IMR-90 (cell line): ENCODE measurements around the gene IFNA14. TPM values are rescaled to one million over a fixed set of nuclear protein-coding genes. Genes with fewer than 3 reads are reported as not detected.
"Not testable (repeated sequence)": the region's sequence is repeated elsewhere in the genome, so short reads cannot be mapped to it uniquely, and the experiment has no call there.

Experiments
- ATAC-seq: fragments of 200-7000 bp; cut with Tn5 transposase; 2 replicates; pipeline ENCODE4 v1.9.1; 2020; ENCODE audit warnings: low read depth, mild to moderate bottlenecking, moderate library complexity
- BruUV-seq: library from RNA; stranded (reverse); fragments of 400-500 nt; replicated peaks from 2 replicates; lab custom pipeline; 2021; lab: Mats Ljungman, UMichigan
- CTCF ChIA-PET: fragments of 300-600 bp; formaldehyde crosslinking; extraction: SDS; loops from one replicate; lab custom pipeline; 2021; ENCODE audit warnings: antibody characterized with exemption; lab: Yijun Ruan, JAX
- POLR2A ChIA-PET: fragments of 300-600 bp; sonication (Branson Sonifier 250); formaldehyde crosslinking; loops from one replicate; lab custom pipeline; 2022; ENCODE audit warnings: antibody characterized with exemption; ENCODE audit not compliant: unreplicated experiment; lab: Charles Lee
- DNase-seq: peaks from one replicate; pipeline ENCODE4 v3.0.0; 2013
- H2AFZ ChIP-seq: replicated peaks from 2 replicates; pipeline ENCODE3; 2013; ENCODE audit warnings: low read length, mild to moderate bottlenecking; ENCODE audit not compliant: poor library complexity
- H2AK5ac ChIP-seq: 2 replicates; pipeline ENCODE4 v1.6.1; 2013; ENCODE audit warnings: low read depth, low read length, inconsistent platforms
- H2AK9ac ChIP-seq: replicated peaks from 2 replicates; pipeline ENCODE3; 2013; ENCODE audit warnings: mild to moderate bottlenecking, low read depth, low read length, moderate library complexity; ENCODE audit not compliant: poor library complexity
- H2BK120ac ChIP-seq: 2 replicates; pipeline ENCODE4 v1.6.1; 2013; ENCODE audit warnings: low read depth, low read length, inconsistent platforms
- H2BK15ac ChIP-seq: 3 replicates; pipeline ENCODE4 v1.6.1; 2013; ENCODE audit warnings: low read depth, low read length, inconsistent platforms
- H2BK20ac ChIP-seq: 2 replicates; pipeline ENCODE4 v1.6.1; 2013; ENCODE audit warnings: low read depth, mild to moderate bottlenecking, inconsistent platforms, low read length, moderate library complexity
- H2BK5ac ChIP-seq: 2 replicates; pipeline ENCODE4 v1.6.1; 2013; ENCODE audit warnings: mild to moderate bottlenecking, low read depth, low read length, inconsistent platforms; ENCODE audit not compliant: poor library complexity, severe bottlenecking
- H3K14ac ChIP-seq: replicated peaks from 2 replicates; pipeline ENCODE4 v1.6.1; 2013; ENCODE audit warnings: low read depth, low read length, inconsistent platforms
- H3K18ac ChIP-seq: 2 replicates; pipeline ENCODE4 v1.6.1; 2013; ENCODE audit warnings: low read depth, low read length, control low read depth
- H3K23ac ChIP-seq: 2 replicates; pipeline ENCODE4 v1.6.1; 2013; ENCODE audit warnings: low read depth, low read length, inconsistent platforms
- H3K27ac ChIP-seq: 2 replicates; pipeline ENCODE4 v1.5.1; 2013; ENCODE audit warnings: mild to moderate bottlenecking, control low read depth, low read length; ENCODE audit not compliant: insufficient read depth
- H3K27me3 ChIP-seq: 2 replicates; pipeline ENCODE4 v1.6.1; 2013; ENCODE audit warnings: low read length; ENCODE audit not compliant: control insufficient read depth, insufficient read depth
- H3K36me3 ChIP-seq: 2 replicates; pipeline ENCODE4 v1.6.1; 2013; ENCODE audit warnings: low read length, mixed read lengths; ENCODE audit not compliant: control insufficient read depth, insufficient read depth
- H3K4ac ChIP-seq: 2 replicates; pipeline ENCODE4 v1.6.1; 2013; ENCODE audit warnings: low read depth, low read length, inconsistent platforms
- H3K4me1 ChIP-seq: 2 replicates; pipeline ENCODE4 v1.6.1; 2013; ENCODE audit warnings: low read length, mixed read lengths; ENCODE audit not compliant: control insufficient read depth, insufficient read depth
- H3K4me2 ChIP-seq: 2 replicates; pipeline ENCODE4 v1.6.1; 2013; ENCODE audit warnings: low read depth, mild to moderate bottlenecking, control low read depth, low read length, moderate library complexity
- H3K4me3 ChIP-seq: 2 replicates; pipeline ENCODE4 v1.5.1; 2013; ENCODE audit warnings: low read depth, mild to moderate bottlenecking, control low read depth, low read length, moderate library complexity; ENCODE audit not compliant: insufficient read depth
- H3K56ac ChIP-seq: 2 replicates; pipeline ENCODE4 v1.6.1; 2013; ENCODE audit warnings: low read length, inconsistent platforms; ENCODE audit not compliant: insufficient read depth; ENCODE audit errors: extremely low read depth
- H3K79me1 ChIP-seq, 2 experiments: 2 replicates each; pipeline ENCODE4 v1.6.1; 2013; ENCODE audit warnings: low read length in 2 of 2, inconsistent platforms in 1 of 2, low read depth in 1 of 2
- H3K9ac ChIP-seq: 2 replicates; pipeline ENCODE4 v1.6.1; 2013; ENCODE audit warnings: low read depth, low read length, control low read depth
- H3K9me1 ChIP-seq: 2 replicates; pipeline ENCODE4 v1.6.1; 2013; ENCODE audit warnings: low read length, inconsistent platforms; ENCODE audit not compliant: insufficient read depth
- H3K9me3 ChIP-seq: 2 replicates; pipeline ENCODE4 v1.6.1; 2013; ENCODE audit warnings: low read length; ENCODE audit not compliant: control insufficient read depth, insufficient read depth
- H4K20me1 ChIP-seq: 2 replicates; pipeline ENCODE4 v1.6.1; 2013; ENCODE audit warnings: low read length, inconsistent platforms; ENCODE audit not compliant: insufficient read depth
- H4K5ac ChIP-seq: 2 replicates; pipeline ENCODE4 v1.6.1; 2013; ENCODE audit warnings: mild to moderate bottlenecking, low read depth, low read length, control low read depth
- H4K8ac ChIP-seq, 2 experiments: 2 replicates each; pipeline ENCODE4 v1.6.1; 2013; ENCODE audit warnings: low read depth in 2 of 2, low read length in 2 of 2, control low read depth in 1 of 2, inconsistent platforms in 1 of 2
- H4K91ac ChIP-seq: 2 replicates; pipeline ENCODE4 v1.6.1; 2013; ENCODE audit warnings: low read depth, low read length, inconsistent platforms; ENCODE audit not compliant: insufficient read depth
- WGBS, 2 experiments: methylation state at CpG; one replicate each; pipeline versions ENCODE4 v1.1.5 to v1.1.7; 2013; ENCODE audit warnings: missing lambda C conversion rate in 2 of 2; ENCODE audit not compliant: insufficient read length in 1 of 2; ENCODE audit errors: extremely low coverage in 2 of 2; 5-methylcytosine and 5-hydroxymethylcytosine counted together
- dilution Hi-C: fragments of 300-500 bp; cut with HindIII; formaldehyde crosslinking; loops from one replicate; pipeline ENCODE4 v1.14.3; 2018; ENCODE audit warnings: low sequenced_read_pairs; ENCODE audit not compliant: unreplicated experiment
- in situ Hi-C: fragments of 300-500 bp; cut with MboI; formaldehyde crosslinking; loops from 3 replicates; pipeline ENCODE4 v1.14.3; 2019; ENCODE audit warnings: low sequenced_read_pairs, inconsistent platforms, mixed read lengths
- intact Hi-C: fragments of 100-400 bp; cut with micrococcal nuclease; formaldehyde crosslinking; loops from 2 replicates; pipeline ENCODE4 v1.10.0; 2022
- polyA plus RNA-seq, 3 experiments: library from polyadenylated mRNA; depleted of rRNA; stranded (reverse); fragments of >200 nt; gene quantifications; 2 replicates each; pipeline ENCODE4 v1.2.3, GENCODE V29; 2012; ENCODE audit warnings: low replicate concordance in 1 of 3
- total RNA-seq: library from RNA; depleted of rRNA; stranded (reverse); fragments of >200 nt; gene quantifications from 2 replicates; pipeline ENCODE4 v1.2.3, GENCODE V29; 2012

IFNA14 gene
- total and polyA plus RNA-seq, 2 of the 4 experiments (the other 2 are of a cell fraction): not detected

GRCh38 chr9:21207043-21207442, 32.8 kb downstream of the IFNA14 start, which contains the start of gene IFNA10:
Gene IFNA10, minus strand, starts transcription at chr9:21207143. Its CDS starts 46 bp downstream, at chr9:21207097.
- H3K79me1 ChIP-seq, H3K23ac ChIP-seq, H2AFZ ChIP-seq, ATAC-seq, H2BK20ac ChIP-seq, H2BK120ac ChIP-seq, H2BK5ac ChIP-seq, H3K9me3 ChIP-seq, DNase-seq, H3K9me1 ChIP-seq, H2AK5ac ChIP-seq, H4K8ac ChIP-seq, H3K4me1 ChIP-seq, H3K14ac ChIP-seq, intact Hi-C loops, H3K4me2 ChIP-seq, H2BK15ac ChIP-seq, H4K5ac ChIP-seq, BruUV-seq, H3K56ac ChIP-seq, H3K27me3 ChIP-seq, H3K4ac ChIP-seq, H3K18ac ChIP-seq, H3K36me3 ChIP-seq, dilution Hi-C loops, H4K20me1 ChIP-seq, H4K91ac ChIP-seq, POLR2A ChIA-PET, H2AK9ac ChIP-seq, CTCF ChIA-PET, H3K4me3 ChIP-seq, H3K9ac ChIP-seq, H3K27ac ChIP-seq: not testable (repeated sequence)
- in situ Hi-C loops: loop anchor here (25.0 kb wide), 1 partner anchor 580 kb away; no protein-coding TSS in a partner anchor
- WGBS, 2 experiments: no CpG with 5 or more reads among the region's 3 CpGs
